ENCODE measurements around the gene CTXND2.

CTXND2 gene

DNA sequence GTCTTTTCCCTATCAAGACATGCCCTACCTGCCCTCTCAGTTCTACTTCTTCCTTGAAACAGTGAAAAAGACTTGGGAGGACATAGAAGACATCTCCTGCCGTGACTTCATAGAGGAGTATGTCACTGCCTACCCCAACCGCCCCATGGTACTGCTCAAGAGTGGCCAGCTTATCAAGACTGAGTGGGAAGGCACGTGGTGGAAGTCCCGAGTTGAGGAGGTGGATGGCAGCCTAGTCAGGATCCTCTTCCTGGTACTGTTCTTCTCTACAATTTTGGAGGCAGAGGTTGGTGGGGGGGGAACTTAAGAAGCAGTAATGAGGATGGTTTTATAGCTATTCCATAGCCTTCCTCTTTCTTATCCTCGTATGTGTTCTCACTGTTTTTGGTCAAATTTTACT is 57.9 kb downstream of the CTXND2 start:
- TF ChIP-seq, protein P1, sequence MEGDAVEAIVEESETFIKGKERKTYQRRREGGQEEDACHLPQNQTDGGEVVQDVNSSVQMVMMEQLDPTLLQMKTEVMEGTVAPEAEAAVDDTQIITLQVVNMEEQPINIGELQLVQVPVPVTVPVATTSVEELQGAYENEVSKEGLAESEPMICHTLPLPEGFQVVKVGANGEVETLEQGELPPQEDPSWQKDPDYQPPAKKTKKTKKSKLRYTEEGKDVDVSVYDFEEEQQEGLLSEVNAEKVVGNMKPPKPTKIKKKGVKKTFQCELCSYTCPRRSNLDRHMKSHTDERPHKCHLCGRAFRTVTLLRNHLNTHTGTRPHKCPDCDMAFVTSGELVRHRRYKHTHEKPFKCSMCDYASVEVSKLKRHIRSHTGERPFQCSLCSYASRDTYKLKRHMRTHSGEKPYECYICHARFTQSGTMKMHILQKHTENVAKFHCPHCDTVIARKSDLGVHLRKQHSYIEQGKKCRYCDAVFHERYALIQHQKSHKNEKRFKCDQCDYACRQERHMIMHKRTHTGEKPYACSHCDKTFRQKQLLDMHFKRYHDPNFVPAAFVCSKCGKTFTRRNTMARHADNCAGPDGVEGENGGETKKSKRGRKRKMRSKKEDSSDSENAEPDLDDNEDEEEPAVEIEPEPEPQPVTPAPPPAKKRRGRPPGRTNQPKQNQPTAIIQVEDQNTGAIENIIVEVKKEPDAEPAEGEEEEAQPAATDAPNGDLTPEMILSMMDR (IDR thresholded peaks at IDR 0.05; ENCODE audit: low read depth, low read length): no peak
- no peak overlapping the region for H3K4me3 ChIP-seq (ENCODE audit: low read depth, low read length)

DNA sequence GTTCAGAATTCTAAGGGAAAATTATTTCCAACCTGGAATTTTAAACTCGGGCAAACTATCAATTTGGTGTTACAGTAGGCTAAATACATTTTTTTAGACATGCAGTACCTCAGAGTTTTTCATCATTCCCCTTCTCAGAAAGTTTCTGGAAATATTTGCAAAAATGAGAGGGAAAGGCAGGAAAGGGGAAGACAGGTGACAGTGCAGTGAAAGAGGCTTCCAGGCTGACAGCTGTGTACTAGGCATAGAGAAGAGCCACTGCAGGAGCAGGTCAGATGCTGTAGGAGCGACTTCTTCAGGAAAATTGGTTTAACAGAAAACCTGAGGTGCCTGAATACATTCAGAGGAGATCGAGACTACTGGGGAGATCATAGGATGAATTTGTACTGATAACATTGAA is 67.8 kb downstream of the CTXND2 start:
- H3K4me3 ChIP-seq (ENCODE audit: low read depth, low read length): no peak overlapping the region
- TF ChIP-seq, protein P1 (IDR thresholded peaks at IDR 0.05; ENCODE audit: low read depth, low read length): no peak

DNA sequence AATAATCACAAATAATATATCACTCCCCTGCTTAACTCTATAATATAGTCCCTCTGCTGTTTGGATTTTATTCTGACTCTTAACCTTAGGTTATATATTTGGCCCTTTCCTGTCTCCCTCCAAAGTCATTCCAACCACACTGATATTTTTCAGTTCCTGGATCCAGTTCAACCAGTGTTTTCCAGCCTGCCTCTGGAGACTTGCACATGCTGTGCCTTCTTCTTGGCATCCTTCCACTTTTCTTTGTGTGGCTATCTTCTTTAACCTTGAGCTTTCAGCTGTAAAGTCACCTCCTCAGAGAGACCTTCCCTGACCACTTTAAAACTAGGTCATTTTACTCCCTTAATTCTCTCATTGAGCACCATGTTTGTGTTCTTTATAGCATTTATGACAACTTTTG is 68.3 kb downstream of the CTXND2 start:
- TF ChIP-seq, protein P1 (IDR thresholded peaks at IDR 0.05; ENCODE audit: low read depth, low read length): no peak
- no peak overlapping the region for H3K4me3 ChIP-seq (ENCODE audit: low read depth, low read length)

- H3K4me3 ChIP-seq (ENCODE audit: low read depth, low read length): no peak overlapping the region
- TF ChIP-seq, protein P1 (IDR thresholded peaks at IDR 0.05; ENCODE audit: low read depth, low read length): no peak
These were observed 70.7 kb downstream of the CTXND2 start for GRCh38 chr1:150957666-150958065.

- H3K4me3 ChIP-seq (ENCODE audit: low read depth, low read length): no peak overlapping the region
- TF ChIP-seq, protein P1 (IDR thresholded peaks at IDR 0.05; ENCODE audit: low read depth, low read length): no peak
These were observed 73.7 kb downstream of the CTXND2 start for GRCh38 chr1:150960646-150961045.

- H3K4me3 ChIP-seq (ENCODE audit: low read depth, low read length): no peak overlapping the region
- TF ChIP-seq, protein P1 (IDR thresholded peaks at IDR 0.05; ENCODE audit: low read depth, low read length): no peak
These were observed 74.8 kb downstream of the CTXND2 start for GRCh38 chr1:150961756-150962155.

All from WI38 (cell line).